Measurements from ENCODE around the gene SPATA31C1.

Gene SPATA31C1

DNA sequence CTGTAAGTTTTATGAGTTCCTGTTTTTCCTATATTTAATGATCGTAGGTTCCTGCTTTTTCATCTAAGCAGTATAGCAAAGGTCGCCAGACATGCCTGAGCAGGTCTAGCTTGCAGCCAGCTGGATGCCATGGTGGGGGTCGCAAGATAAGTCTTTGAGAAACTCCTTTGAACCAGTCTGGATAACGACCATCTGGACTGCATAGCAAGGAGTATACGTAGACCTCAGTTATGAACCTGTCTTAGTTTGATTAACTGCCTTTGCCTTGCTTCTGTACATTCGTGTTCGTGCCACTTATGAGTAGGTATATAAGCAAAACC, 43.5 kb upstream of the SPATA31C1 start:
- peaks cover 12% of the 10 kb centered on the region; the same call in 1 of the 2 replicates for H3K9me3 ChIP-seq (ENCODE audit: insufficient read depth, low read length)
- H3K4me3 ChIP-seq (ENCODE audit: insufficient read length, low read depth), result no peak overlapping the region
- no peaks in the 10 kb centered on the region for H3K4me1 ChIP-seq (ENCODE audit: insufficient read depth, insufficient read length)
- no peaks in the 10 kb centered on the region for H3K27me3 ChIP-seq (ENCODE audit: insufficient read depth, insufficient read length)
- TF ChIP-seq ZNF274 (IDR thresholded peaks at IDR 0.05; ENCODE audit: low read depth, low read length), result no peak
- no peak overlapping the region for H3K9ac ChIP-seq (ENCODE audit: insufficient read length, low read depth)
- no peaks in the 10 kb centered on the region for H3K36me3 ChIP-seq (ENCODE audit: insufficient read depth, insufficient read length, low read length)
- no peak for DNase-seq (ENCODE audit: low read depth, low spot score)

DNA sequence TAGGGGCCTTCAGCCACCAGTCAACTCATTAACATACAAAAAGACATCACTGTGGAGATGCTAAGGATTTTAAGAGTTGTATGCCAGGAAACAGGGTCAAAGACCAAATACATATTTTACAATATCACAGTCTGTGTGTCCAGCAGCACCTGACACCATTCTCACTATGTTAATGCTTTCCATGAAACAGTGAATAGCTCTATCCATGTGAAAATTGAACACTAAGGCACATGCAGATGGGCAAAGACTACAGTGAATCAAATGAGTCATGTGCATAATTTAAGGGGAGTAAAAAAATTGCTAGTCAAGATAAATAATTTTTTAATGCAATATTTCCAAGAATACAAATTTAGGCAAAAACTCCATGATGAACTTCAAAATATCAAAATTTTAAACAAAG, 42.7 kb upstream of the SPATA31C1 start:
- H3K4me1 ChIP-seq (ENCODE audit: insufficient read depth, insufficient read length), result no peaks in the 10 kb centered on the region
- TF ChIP-seq YY1 (IDR thresholded peaks at IDR 0.05; ENCODE audit: insufficient read depth, insufficient read length) (no peak), SUZ12 (IDR thresholded peaks at IDR 0.05; ENCODE audit: extremely low read depth, insufficient read depth, insufficient read length) (no peak), ZNF274 (IDR thresholded peaks at IDR 0.05; ENCODE audit: low read depth, low read length) (no peak)
- H3K27me3 ChIP-seq (ENCODE audit: insufficient read depth, insufficient read length), result no peaks in the 10 kb centered on the region
- no peaks in the 10 kb centered on the region for H3K36me3 ChIP-seq (ENCODE audit: insufficient read depth, insufficient read length, low read length)
- DNase-seq (ENCODE audit: low read depth, low spot score), result no peak
- no peak overlapping the region for H3K4me3 ChIP-seq (ENCODE audit: insufficient read length, low read depth)
- H3K9me3 ChIP-seq (ENCODE audit: insufficient read depth, low read length), result peaks cover 12% of the 10 kb centered on the region; the same call in 1 of the 2 replicates
- no peak overlapping the region for H3K9ac ChIP-seq (ENCODE audit: insufficient read length, low read depth)

DNA sequence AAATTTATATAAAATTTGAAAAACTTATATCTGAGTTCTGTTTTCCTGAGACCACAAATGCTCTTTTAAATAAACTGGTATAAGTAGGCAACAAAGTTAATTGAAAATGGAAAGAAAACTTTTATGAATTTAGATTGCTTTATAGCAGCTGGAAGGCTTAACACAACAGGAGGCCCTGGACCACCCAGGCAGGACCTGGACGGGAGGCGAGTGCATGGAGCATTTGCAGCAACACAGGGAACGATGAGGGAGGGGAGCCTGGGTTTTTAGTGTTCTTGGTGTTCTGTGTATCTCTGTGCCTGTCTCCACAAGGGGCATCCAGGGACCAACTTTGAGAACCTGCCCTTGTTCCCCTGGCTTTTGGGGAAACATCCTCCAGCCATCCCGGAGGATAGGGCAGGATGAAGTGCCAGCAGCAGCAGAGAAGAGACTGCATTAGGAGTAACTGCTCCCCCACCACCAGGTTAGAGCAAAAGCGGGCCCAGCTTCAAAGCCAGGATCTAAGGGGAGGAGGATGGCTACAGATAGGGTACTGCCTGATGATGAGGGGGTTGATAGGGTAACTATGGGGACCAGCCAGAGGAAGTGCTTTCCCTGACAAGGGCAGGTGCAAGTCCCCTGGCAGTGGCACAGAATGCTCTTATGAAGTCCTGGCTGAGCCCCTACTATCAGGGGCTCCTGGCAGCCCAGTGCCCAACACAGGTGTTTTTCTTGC, 41.8 kb upstream of the SPATA31C1 start:
- Histone ChIP-seq H3K27me3 (ENCODE audit: insufficient read depth, insufficient read length) (no peaks in the 10 kb centered on the region), H3K4me1 (ENCODE audit: insufficient read depth, insufficient read length) (no peaks in the 10 kb centered on the region), H3K36me3 (ENCODE audit: insufficient read depth, insufficient read length, low read length) (no peaks in the 10 kb centered on the region), H3K9me3 (ENCODE audit: insufficient read depth, low read length) (peaks cover 12% of the 10 kb centered on the region; the same call in 1 of the 2 replicates), H3K9ac (ENCODE audit: insufficient read length, low read depth) (no peak overlapping the region), H3K4me3 (ENCODE audit: insufficient read length, low read depth) (no peak overlapping the region)
- DNase-seq (ENCODE audit: low read depth, low spot score), result no peak
- no peak for TF ChIP-seq SUZ12 (IDR thresholded peaks at IDR 0.05; ENCODE audit: extremely low read depth, insufficient read depth, insufficient read length)
- TF ChIP-seq ZNF274 (IDR thresholded peaks at IDR 0.05; ENCODE audit: low read depth, low read length), result no peak

DNA sequence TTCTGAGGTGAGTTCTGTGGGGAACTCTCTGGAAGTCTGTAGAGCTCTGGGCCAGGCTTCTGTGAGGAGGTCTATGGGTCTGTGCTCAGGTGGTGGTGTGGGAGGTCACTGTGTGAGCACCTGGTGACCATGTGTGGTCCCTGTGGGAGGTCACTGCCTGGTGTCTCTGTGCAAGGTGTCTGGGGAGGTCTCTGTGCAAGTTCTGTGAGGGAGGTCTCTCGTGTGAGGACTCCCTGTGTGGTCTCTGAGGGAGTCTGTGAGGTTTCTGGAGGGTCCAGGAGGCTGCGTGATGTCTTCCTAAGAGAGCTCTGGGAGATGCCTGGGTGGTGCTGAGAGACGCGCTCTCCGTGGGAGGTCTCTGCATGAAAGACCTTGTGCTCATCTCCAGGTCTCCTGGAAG, 41.1 kb upstream of the SPATA31C1 start:
- no peak for DNase-seq (ENCODE audit: low read depth, low spot score)
- Histone ChIP-seq H3K9ac (ENCODE audit: insufficient read length, low read depth) (no peak overlapping the region), H3K4me3 (ENCODE audit: insufficient read length, low read depth) (no peak overlapping the region), H3K4me1 (ENCODE audit: insufficient read depth, insufficient read length) (no peaks in the 10 kb centered on the region), H3K9me3 (ENCODE audit: insufficient read depth, low read length) (peaks cover 12% of the 10 kb centered on the region; the same call in 1 of the 2 replicates), H3K36me3 (ENCODE audit: insufficient read depth, insufficient read length, low read length) (no peaks in the 10 kb centered on the region), H3K27me3 (ENCODE audit: insufficient read depth, insufficient read length) (no peaks in the 10 kb centered on the region)
- TF ChIP-seq SUZ12 (IDR thresholded peaks at IDR 0.05; ENCODE audit: extremely low read depth, insufficient read depth, insufficient read length) (no peak), ZNF274 (IDR thresholded peaks at IDR 0.05; ENCODE audit: low read depth, low read length) (no peak), YY1 (IDR thresholded peaks at IDR 0.05; ENCODE audit: insufficient read depth, insufficient read length) (no peak)

DNA sequence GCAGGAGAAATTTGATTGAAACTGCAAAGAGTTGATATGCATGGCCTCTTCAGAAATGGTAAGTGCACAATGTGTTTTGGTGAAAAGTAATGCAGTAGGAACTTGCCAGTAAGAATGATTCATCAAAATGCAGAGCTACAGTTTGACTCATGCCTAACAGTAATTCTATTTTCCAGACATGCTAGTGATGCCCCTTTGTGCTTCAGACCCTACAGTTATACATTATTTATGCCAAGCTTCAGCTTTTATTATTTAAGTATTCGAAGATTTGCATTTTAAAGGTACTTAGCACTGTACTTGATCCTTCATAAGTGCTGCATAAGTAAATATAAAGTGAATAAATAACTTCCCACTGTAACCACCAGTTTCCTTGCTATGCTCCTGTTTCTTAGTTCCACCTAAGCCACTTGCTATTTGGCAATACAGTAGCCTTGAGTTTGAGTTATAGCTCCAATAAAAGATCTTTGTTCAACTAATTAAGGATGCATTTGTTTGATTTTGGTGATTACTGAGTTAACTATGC, 38.7 kb upstream of the SPATA31C1 start:
- no peak for TF ChIP-seq SUZ12 (IDR thresholded peaks at IDR 0.05; ENCODE audit: extremely low read depth, insufficient read depth, insufficient read length)
- TF ChIP-seq ZNF274 (IDR thresholded peaks at IDR 0.05; ENCODE audit: low read depth, low read length), result no peak
- no peak for TF ChIP-seq YY1 (IDR thresholded peaks at IDR 0.05; ENCODE audit: insufficient read depth, insufficient read length)
- no peak for DNase-seq (ENCODE audit: low read depth, low spot score)
- no peaks in the 10 kb centered on the region for H3K27me3 ChIP-seq (ENCODE audit: insufficient read depth, insufficient read length)
- H3K9me3 ChIP-seq (ENCODE audit: insufficient read depth, low read length), result peaks cover 12% of the 10 kb centered on the region; the same call in 1 of the 2 replicates
- H3K9ac ChIP-seq (ENCODE audit: insufficient read length, low read depth), result no peak overlapping the region
- peaks cover 8% of the 10 kb centered on the region for H3K4me1 ChIP-seq (ENCODE audit: insufficient read depth, insufficient read length)
- no peak overlapping the region for H3K4me3 ChIP-seq (ENCODE audit: insufficient read length, low read depth)
- no peaks in the 10 kb centered on the region for H3K36me3 ChIP-seq (ENCODE audit: insufficient read depth, insufficient read length, low read length)

DNA sequence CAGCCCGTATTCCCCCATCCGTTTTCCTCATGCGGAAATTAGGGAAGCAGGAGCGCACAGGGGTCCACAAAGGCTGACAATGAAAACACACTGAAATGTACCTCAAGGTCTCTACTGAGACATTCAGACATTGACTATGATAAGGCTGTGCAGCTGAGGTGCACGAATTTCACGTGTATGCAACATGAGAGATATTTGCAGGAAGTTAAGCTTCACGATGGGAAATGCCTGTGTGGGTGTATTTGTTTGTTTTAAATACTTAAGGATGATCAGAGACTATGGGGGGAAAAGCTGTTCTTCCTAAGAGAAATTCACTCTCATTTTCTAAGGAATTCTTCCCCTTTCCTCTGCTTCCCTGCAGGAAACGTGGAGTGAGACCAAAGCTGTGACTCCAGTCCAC, 37.6 kb upstream of the SPATA31C1 start:
- no peak overlapping the region for H3K9ac ChIP-seq (ENCODE audit: insufficient read length, low read depth)
- DNase-seq (ENCODE audit: low read depth, low spot score), result no peak
- TF ChIP-seq YY1 (IDR thresholded peaks at IDR 0.05; ENCODE audit: insufficient read depth, insufficient read length), result no peak
- TF ChIP-seq SUZ12 (IDR thresholded peaks at IDR 0.05; ENCODE audit: extremely low read depth, insufficient read depth, insufficient read length), result no peak
- TF ChIP-seq ZNF274 (IDR thresholded peaks at IDR 0.05; ENCODE audit: low read depth, low read length), result no peak
- H3K36me3 ChIP-seq (ENCODE audit: insufficient read depth, insufficient read length, low read length), result no peaks in the 10 kb centered on the region
- H3K27me3 ChIP-seq (ENCODE audit: insufficient read depth, insufficient read length), result no peaks in the 10 kb centered on the region
- H3K9me3 ChIP-seq (ENCODE audit: insufficient read depth, low read length), result peaks cover 12% of the 10 kb centered on the region; the same call in 1 of the 2 replicates
- H3K4me3 ChIP-seq (ENCODE audit: insufficient read length, low read depth), result no peak overlapping the region
- H3K4me1 ChIP-seq (ENCODE audit: insufficient read depth, insufficient read length), result peaks cover 11% of the 10 kb centered on the region

DNA sequence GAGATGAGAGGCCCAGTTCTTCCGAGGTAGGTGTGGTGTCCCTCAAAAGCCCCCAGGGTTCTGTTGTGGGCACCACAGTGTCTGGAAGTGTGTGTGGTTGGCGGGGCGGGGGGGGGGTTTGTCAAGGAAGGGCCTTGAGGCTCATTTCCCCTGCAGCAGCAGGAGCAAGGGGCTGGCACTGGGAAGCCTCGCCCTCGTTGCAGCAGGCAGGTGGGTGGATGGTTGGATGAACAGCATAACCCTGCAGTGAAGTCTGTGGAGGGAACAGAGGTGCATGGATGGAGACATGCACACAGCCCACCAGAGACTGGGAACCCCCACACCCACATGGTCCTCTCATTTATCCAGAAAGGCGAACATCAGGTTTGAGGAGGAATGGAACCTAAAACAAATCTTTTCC, 37.1 kb upstream of the SPATA31C1 start:
- peaks cover 12% of the 10 kb centered on the region; the same call in 1 of the 2 replicates for H3K9me3 ChIP-seq (ENCODE audit: insufficient read depth, low read length)
- no peak overlapping the region for H3K4me3 ChIP-seq (ENCODE audit: insufficient read length, low read depth)
- no peaks in the 10 kb centered on the region for H3K27me3 ChIP-seq (ENCODE audit: insufficient read depth, insufficient read length)
- no peak overlapping the region for H3K9ac ChIP-seq (ENCODE audit: insufficient read length, low read depth)
- no peaks in the 10 kb centered on the region for H3K36me3 ChIP-seq (ENCODE audit: insufficient read depth, insufficient read length, low read length)
- peaks cover 11% of the 10 kb centered on the region for H3K4me1 ChIP-seq (ENCODE audit: insufficient read depth, insufficient read length)
- TF ChIP-seq SUZ12 (IDR thresholded peaks at IDR 0.05; ENCODE audit: extremely low read depth, insufficient read depth, insufficient read length) (no peak), ZNF274 (IDR thresholded peaks at IDR 0.05; ENCODE audit: low read depth, low read length) (no peak), YY1 (IDR thresholded peaks at IDR 0.05; ENCODE audit: insufficient read depth, insufficient read length) (no peak)
- DNase-seq (ENCODE audit: low read depth, low spot score), result no peak
